Measurements from ENCODE around the gene FBXL16. TPM values are rescaled to one million over a fixed set of nuclear protein-coding genes. Genes with fewer than 3 reads are reported as not detected.

FBXL16 gene
- total and polyA plus RNA-seq, 5 experiments from 2014 or later = 3.0 to 29.3 (median 22.0) TPM

DNA sequence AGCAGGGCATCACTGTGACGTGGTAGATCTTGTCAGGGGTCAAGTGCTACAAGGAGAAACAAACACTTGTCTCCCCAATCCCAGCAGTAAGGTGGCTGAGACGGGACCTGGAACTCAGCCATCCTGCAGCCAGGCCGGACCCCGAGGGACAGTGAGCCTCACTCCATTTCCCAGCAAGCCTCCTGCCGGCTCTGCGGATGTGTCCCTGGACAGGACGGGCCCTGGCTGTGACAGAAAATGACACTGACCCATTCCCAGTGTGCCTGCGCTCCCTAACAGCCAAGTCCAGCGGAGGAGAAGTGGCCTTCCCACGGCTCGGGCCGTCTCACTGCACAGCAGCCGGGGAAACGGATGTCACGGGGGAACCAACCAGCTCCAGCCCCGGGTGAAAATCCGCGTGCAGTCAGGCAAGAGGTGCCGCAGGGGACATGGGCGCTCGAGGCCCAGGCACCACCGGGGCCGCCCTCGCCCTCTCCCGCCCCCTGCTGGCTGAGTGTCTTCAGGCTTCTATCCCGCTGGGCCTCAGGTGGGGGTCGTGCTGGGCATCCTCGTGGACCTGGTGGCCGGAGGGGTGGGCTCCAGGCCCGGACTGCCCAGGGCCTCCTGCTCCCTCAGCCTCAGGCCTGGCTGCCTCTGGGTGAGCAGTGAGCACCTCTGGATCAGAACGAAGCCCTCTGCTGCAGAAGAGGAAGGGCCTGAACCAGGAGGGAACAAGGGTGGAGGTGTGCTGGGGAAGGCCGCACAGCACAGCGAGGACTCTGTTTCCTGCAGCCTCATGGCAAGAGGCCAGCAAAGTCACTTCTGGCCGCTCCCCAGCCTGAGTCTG is 28.0 kb upstream of the FBXL16 start:
- DNase-seq (peak in 3 of 10 donors; percentile 47 to 78 (median 59)), ATAC-seq (peak; percentile 45 to 66)
- H3K4me1 Mint-ChIP-seq = peaks cover 0 to 5% (median 2%) of the 10 kb centered on the region in 4 donors
- H3K27ac Mint-ChIP-seq = no peak overlapping the region
- H3K9me3 Mint-ChIP-seq = no peaks in the 10 kb centered on the region
- no peak overlapping the region for H3K4me3 Mint-ChIP-seq
- POLR2A ChIA-PET = interaction anchor here (1.0 to 23.0 kb wide), 2 partner anchors 17 to 39 kb away, joined by 3 to 411 read pairs; partner anchors contain the start of genes ANTKMT, CCDC78, HAGHL and METRN
- no peaks in the 10 kb centered on the region for H3K27me3 Mint-ChIP-seq
- H3K36me3 Mint-ChIP-seq = peaks cover 0 to 35% (median 2%) of the 10 kb centered on the region in 3 donors

DNA sequence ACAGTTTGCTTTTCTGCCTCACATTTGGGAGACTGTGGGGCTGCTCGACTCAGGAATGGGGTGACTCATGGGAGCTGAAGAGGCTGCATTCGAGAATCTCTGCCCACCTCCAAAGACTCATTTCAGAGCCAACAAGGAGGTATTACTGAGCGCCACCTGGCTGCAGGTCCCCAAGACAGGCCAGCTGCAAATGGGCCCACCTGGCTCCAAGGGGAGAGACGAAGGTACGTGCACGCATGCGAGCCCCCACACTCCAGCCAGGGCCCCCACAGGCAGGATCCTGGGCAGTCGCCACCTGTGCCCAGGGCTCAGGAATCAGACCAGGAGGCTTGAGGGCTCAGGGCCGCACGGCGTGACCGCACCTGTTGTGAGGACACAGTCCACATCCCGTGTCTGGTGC is 27.3 kb upstream of the FBXL16 start:
- Mint-ChIP-seq H3K27me3 (no peaks in the 10 kb centered on the region), H3K27ac (no peak overlapping the region), H3K36me3 (peaks cover 0 to 35% (median 2%) of the 10 kb centered on the region in 3 donors), H3K4me3 (no peak overlapping the region), H3K4me1 (peaks cover 0 to 5% (median 1%) of the 10 kb centered on the region in 4 donors), H3K9me3 (no peaks in the 10 kb centered on the region)
- no peak for ATAC-seq
- DNase-seq = peak in 1 of 10 donors; percentile 64
- POLR2A ChIA-PET = interaction anchor here (23.0 kb wide), 1 partner anchor 16 kb away, joined by 411 read pairs; the partner anchor contains the start of genes ANTKMT, CCDC78, HAGHL and METRN

DNA sequence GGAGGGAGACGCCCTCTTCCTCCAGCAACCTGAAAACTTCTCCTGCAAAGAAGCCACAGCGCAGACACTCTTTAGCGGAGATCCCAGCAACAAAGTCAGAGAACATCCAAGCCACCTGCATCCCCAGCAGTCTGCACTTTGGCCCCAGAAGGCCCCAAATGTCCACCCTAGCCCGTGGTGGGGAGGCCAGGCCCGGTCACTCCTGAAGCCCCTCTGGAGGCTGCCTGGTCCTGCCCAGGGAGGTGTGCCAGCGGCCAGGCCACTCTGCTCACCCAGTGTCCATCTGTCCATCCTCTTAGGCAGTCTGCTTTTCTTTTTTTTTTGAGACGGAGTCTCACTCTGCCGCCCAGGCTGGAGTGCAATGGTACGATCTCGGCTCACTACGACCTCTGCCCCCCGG is 26.7 kb upstream of the FBXL16 start:
- ATAC-seq (no peak), DNase-seq (no peak)
- Mint-ChIP-seq H3K4me1 (peaks cover 0 to 2% (median under 1%) of the 10 kb centered on the region in 4 donors), H3K9me3 (no peaks in the 10 kb centered on the region), H3K4me3 (peak overlapping the region in 1 of 10 donors; percentile 34), H3K36me3 (peaks cover 0 to 32% (median 2%) of the 10 kb centered on the region in 3 donors), H3K27me3 (no peaks in the 10 kb centered on the region), H3K27ac (peak overlapping the region in 1 of 10 donors; percentile 5)
- POLR2A ChIA-PET = interaction anchor here (23.0 kb wide), 1 partner anchor 16 kb away, joined by 411 read pairs; the partner anchor contains the start of genes ANTKMT, CCDC78, HAGHL and METRN

DNA sequence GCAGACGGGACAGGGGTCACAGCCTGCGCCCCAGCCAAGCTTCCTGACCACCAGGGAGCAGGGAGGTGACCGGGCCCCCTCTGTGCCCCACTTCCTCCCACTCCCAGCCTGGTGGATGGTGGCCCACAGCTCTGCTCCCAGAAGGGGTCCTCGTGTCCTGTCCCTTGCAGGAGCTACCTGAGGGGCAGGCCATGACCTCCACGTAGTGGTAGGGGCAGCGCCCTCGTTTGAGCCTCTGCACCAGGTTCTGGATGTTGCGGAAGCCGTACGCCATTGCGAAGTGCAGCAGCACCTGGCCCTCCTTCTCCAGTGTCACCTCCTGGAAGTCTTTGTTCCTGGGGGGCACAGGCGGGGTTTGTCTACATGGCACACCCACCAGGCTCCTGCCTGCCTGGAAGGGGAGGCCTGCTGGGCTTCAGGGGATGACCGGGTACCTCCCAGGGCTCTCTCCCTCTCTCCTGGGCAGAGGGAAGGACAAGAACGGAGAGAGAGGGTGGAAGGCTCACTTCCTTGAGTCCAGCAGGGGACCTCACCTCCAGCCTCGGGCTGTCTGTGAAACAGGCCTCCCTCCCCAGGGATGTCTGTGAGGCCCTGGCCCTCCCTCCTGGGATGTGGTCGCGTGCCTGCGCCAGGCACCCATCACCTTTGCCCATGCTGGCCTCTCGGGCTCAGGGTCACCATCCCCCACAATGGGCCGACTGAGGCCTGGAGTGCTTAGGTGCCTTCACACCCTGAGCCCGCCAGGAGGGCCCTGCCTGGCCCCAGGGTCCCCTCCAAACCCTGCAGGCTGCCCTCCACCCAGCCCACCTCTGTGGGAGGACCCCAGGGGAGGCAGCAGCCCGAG is 25.3 kb upstream of the FBXL16 start:
- Mint-ChIP-seq H3K36me3 (peaks cover 0 to 21% (median 1%) of the 10 kb centered on the region in 3 donors), H3K4me1 (peaks cover 0 to 4% (median 3%) of the 10 kb centered on the region in 4 donors), H3K9me3 (no peaks in the 10 kb centered on the region), H3K27me3 (no peaks in the 10 kb centered on the region), H3K4me3 (no peak overlapping the region), H3K27ac (no peak overlapping the region)
- POLR2A ChIA-PET = interaction anchor here (0.8 to 23.0 kb wide), 5 partner anchors 10 to 36 kb away, joined by 3 to 411 read pairs (median 11); partner anchors contain the start of genes ANTKMT, CCDC78, CIAO3 and HAGHL
- DNase-seq (no peak), ATAC-seq (no peak)

DNA sequence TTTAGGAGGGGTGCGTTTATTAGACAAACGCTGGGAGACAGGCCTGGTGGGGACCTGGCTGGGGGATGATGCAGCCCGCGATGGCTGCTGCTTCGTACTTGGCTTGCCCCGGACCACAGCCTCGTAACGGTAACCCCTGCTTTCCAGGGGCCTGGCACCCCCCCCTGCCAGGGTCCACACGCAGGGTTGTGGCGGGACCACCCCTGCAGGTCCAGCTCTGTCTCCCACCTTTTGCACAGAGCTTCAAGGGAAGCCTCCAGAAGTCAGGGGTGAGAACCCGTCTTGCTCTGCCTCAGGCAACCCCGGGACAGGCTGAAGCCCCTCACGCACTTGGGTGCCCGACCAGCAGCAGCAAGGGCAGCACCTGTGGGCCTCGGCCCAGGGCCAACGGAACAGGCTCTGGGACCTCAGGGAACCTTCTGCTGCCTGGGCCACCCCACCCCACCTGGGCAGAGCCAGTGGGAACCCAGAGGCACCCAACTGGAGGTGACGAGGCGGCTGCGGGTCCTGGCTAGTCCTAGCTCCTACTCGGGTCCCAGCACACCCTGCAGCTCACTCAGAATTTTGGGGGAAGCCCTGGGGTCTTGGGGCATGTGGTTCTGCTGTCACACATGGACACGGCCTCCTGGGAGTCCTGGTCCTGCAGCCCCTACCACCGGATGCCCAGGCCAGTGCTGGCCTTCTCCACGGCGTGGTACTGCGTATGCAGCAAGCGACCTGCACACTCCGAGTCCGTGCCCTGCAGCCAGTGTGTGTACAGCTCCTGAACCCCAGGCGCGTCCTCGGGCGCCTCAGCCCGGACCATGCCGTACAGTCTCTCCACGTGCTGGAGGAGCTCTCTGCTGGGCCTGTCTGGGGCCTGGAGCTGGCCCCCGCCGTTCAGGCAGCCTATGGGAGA is 24.4 kb upstream of the FBXL16 start:
- Mint-ChIP-seq H3K9me3 (no peaks in the 10 kb centered on the region), H3K27me3 (no peaks in the 10 kb centered on the region), H3K4me3 (peak overlapping the region in 3 of 10 donors; percentile 19 to 45 (median 27)), H3K4me1 (peaks cover 3 to 5% (median 4%) of the 10 kb centered on the region in 4 donors), H3K27ac (peak overlapping the region in 1 of 10 donors; percentile 75), H3K36me3 (peaks cover 0 to 13% (median 0%) of the 10 kb centered on the region in 3 donors)
- DNase-seq (no peak), ATAC-seq (no peak)
- POLR2A ChIA-PET = interaction anchor here (0.6 to 23.0 kb wide), 7 partner anchors 11 to 58 kb away, joined by 3 to 411 read pairs (median 4); partner anchors contain the start of genes ANTKMT, CCDC78, CIAO3 and HAGHL

DNA sequence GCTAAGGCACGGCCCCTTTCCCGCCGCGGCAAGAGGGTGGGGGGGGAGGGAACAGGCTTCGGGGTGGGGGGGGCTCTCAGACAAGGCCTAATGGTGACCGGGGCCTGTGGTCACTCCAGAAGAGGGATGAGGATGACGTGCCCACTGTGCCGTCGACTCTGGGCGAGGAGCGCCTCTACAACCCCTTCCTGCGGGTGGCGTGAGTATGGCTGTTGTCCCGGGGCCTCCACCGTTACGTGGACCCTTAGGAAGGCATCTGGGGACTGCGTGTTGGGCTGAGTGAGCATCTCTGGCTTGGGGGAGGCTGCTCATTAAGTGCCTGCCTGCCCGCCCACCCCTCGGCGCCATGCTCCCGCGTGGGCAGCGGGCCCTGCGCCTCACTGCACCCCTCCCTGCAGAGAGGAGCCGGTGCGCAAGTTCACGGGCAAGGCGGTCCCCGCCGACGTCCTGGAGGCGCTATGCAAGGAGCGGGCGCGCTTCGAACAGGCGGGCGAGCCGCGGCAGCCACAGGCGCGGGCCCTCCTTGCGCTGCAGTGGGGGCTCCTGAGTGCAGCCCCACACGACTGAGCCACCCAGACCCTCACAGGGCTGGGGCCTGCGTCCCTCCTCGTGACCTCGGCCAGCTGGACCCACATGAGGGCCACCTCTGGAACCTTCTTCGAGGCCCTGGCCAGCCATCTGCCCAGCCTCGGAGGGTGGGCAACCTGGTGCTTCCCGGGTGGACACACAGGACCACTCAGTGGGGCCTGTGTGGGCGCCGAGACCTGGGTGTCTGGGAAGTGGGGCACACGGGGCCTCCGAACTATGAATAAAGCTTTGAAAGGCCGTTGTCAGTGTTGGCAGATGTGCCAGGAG is 23.5 kb upstream of the FBXL16 start:
- Mint-ChIP-seq H3K9me3 (no peaks in the 10 kb centered on the region), H3K4me3 (peak overlapping the region in 5 of 10 donors; percentile 48 to 67 (median 60)), H3K27me3 (no peaks in the 10 kb centered on the region), H3K27ac (peak overlapping the region in 2 of 10 donors; percentile 71 to 75), H3K4me1 (peaks cover 3 to 6% (median 4%) of the 10 kb centered on the region in 4 donors), H3K36me3 (peaks cover 0 to 7% (median 0%) of the 10 kb centered on the region in 3 donors)
- DNase-seq (peak in 1 of 10 donors; percentile 62), ATAC-seq (no peak)
- POLR2A ChIA-PET = interaction anchor here (0.6 to 23.0 kb wide), 6 partner anchors 11 to 59 kb away, joined by 3 to 411 read pairs (median 12); partner anchors contain the start of genes ANTKMT, CCDC78, CIAO3 and HAGHL

DNA sequence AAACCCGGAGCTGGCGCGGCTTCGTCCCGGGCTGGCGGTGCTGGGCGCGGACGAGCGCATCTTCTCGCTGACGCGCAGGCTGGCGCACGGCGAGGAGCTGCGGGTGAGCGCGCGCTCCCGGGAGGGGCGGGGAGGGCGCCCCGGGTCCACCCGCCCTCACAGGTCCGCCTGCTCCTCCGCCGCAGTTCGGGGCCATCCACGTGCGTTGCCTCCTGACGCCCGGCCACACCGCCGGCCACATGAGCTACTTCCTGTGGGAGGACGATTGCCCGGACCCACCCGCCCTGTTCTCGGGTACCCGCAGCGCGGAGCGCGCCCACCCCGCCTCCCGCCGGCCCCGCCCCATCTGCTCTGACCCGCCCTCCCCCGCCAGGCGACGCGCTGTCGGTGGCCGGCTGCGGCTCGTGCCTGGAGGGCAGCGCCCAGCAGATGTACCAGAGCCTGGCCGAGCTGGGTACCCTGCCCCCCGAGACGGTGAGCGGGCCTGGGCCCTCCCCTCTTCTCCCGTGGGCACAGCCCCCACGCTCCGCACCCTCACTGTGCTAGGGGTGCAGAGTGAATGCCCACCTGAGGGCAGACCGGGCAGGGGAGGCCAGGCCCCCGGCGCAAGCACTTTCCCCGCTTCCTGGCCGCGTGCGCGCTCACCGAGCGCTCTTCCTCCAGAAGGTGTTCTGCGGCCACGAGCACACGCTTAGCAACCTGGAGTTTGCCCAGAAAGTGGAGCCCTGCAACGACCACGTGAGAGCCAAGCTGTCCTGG is 22.7 kb upstream of the FBXL16 start:
- no peaks in the 10 kb centered on the region for H3K27me3 Mint-ChIP-seq
- no peaks in the 10 kb centered on the region for H3K9me3 Mint-ChIP-seq
- peaks cover 5 to 11% (median 7%) of the 10 kb centered on the region in 4 donors for H3K4me1 Mint-ChIP-seq
- peak; percentile 48 to 73 (median 65) for DNase-seq
- peaks cover 0 to 6% (median 0%) of the 10 kb centered on the region in 3 donors for H3K36me3 Mint-ChIP-seq
- peak; percentile 59 to 75 for ATAC-seq
- no peak overlapping the region for H3K27ac Mint-ChIP-seq
- POLR2A ChIA-PET = interaction anchor here (0.6 to 23.0 kb wide), 7 partner anchors 12 to 85 kb away, joined by 3 to 411 read pairs (median 7); partner anchors contain the start of genes ANTKMT, CCDC78, CIAO3 and HAGHL
- peak overlapping the region in 9 of 10 donors; percentile 25 to 73 (median 50) for H3K4me3 Mint-ChIP-seq

DNA sequence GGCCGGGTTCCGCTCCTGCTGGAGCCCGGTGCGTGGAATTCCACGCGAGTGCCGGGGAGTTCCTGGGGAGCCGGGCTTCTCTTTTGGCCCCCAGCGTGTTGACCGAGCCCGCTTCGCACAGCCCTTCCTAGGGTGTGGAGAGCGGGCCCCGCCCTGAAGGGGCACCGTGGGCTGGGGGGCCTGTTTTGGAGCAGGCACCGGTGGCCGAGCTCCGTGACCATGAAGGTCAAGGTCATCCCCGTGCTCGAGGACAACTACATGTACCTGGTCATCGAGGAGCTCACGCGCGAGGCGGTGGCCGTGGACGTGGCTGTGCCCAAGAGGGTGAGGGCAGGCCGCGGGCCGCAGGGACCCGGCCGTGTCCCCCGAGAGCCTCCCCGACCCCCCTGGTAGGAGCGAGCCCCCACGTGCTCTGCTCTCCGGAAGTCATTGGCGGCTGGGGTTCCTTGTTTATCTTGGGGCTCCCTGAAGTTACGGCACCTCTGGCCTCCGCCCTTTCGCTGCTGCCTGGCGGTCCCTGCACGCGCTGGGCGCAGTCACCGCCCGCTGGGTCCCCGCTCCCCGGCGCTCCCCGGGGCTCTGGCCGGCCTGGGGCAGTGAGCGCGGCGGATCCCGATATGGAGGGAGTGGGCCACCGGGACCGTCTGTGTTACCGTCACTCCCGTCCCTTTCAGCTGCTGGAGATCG is 21.8 kb upstream of the FBXL16 start:
- Mint-ChIP-seq H3K27ac (peak overlapping the region in 2 of 10 donors; percentile 11 to 62), H3K36me3 (peaks cover 0 to 2% (median 0%) of the 10 kb centered on the region in 3 donors), H3K9me3 (no peaks in the 10 kb centered on the region), H3K4me3 (peak overlapping the region; percentile 18 to 79 (median 61)), H3K4me1 (peaks cover 9 to 19% (median 14%) of the 10 kb centered on the region in 4 donors), H3K27me3 (no peaks in the 10 kb centered on the region)
- POLR2A ChIA-PET = interaction anchor here (1.0 to 23.0 kb wide), 8 partner anchors 7 to 91 kb away, joined by 3 to 411 read pairs (median 10); partner anchors contain the start of genes ANTKMT, CCDC78, CIAO3 and HAGHL
- peak in 2 of 10 donors; percentile 52 to 66 for DNase-seq
- peak; percentile 21 to 38 for ATAC-seq

DNA sequence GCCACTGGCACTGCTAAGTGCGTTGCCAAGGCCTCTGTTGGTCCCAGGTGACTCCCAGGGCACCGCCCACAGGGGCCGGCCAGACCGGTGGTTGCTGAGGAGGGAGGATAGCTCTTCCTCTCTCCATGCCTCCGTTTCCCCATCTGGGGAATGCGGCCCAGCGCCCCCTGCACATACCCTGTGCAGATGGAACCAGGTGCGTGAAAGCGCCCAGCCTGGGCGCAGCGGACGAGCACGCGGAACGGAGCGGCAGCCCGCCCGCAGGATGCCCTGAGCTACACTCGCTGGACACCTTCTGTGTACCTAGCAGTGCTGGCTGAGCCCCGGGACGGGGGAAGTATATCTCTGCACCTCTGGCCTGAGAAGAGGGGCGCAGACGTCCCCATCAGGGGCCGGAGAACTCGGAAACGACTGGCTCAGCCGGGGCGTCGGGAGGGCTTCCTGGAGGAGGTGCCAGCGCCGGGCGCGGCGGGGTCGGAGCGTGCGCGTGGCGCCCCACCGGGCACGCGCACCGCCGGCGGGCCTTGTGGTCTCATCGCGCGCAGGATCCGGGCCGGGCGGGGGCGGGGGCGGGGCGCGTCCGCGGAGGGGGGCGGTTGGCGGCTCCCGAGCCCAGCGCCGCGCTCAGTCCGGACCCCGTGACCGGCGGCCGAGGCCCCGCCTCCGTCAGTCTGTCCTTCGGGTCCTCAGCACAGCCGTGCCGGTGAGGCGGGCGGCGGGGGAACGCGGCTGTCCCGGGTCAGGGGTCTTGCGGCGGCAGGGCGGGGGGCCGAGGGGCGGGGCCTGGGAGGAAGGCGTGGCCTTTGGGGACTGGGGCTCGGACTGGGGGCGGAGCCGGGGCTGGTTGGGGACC is 21.1 kb upstream of the FBXL16 start, which contains the start of the genes CCDC78 and HAGHL:
Gene CCDC78, minus strand, starts transcription at position 6 of the 853 bp plus-strand sequence. CDS start 76 bp downstream, outside the sequence.
Gene HAGHL, plus strand, starts transcription at position 669 of the 853 bp plus-strand sequence. CDS start 404 bp downstream, outside the sequence.
- ATAC-seq (peak; percentile 20 to 39), DNase-seq (peak in 9 of 10 donors; percentile 49 to 80 (median 65))
- no peaks in the 10 kb centered on the region for H3K36me3 Mint-ChIP-seq
- H3K9me3 Mint-ChIP-seq = no peaks in the 10 kb centered on the region
- H3K27ac Mint-ChIP-seq = peak within 1 kb of the TSS in 7 of 10 donors; percentile 35 to 79 (median 76)
- no peaks in the 10 kb centered on the region for H3K27me3 Mint-ChIP-seq
- peaks cover 14 to 25% (median 17%) of the 10 kb centered on the region in 4 donors for H3K4me1 Mint-ChIP-seq
- POLR2A ChIA-PET = interaction anchor here (1.0 to 23.0 kb wide), 8 partner anchors 8 to 90 kb away, joined by 3 to 411 read pairs (median 6); partner anchors contain the start of genes ANTKMT, CCDC78, CIAO3 and HAGHL
- peak within 1 kb of the TSS; percentile 66 to 82 (median 76) for H3K4me3 Mint-ChIP-seq
